ENCODE measurements around the gene TTBK1. TPM values are rescaled to one million over a fixed set of nuclear protein-coding genes. Genes with fewer than 3 reads are reported as not detected.
A peak's percentile ranks its signal among the peaks of the same experiment; 100 is the strongest.

The TTBK1 gene
- polyA plus RNA-seq, 1 donor from 2014 or later, result 4.2 TPM

DNA sequence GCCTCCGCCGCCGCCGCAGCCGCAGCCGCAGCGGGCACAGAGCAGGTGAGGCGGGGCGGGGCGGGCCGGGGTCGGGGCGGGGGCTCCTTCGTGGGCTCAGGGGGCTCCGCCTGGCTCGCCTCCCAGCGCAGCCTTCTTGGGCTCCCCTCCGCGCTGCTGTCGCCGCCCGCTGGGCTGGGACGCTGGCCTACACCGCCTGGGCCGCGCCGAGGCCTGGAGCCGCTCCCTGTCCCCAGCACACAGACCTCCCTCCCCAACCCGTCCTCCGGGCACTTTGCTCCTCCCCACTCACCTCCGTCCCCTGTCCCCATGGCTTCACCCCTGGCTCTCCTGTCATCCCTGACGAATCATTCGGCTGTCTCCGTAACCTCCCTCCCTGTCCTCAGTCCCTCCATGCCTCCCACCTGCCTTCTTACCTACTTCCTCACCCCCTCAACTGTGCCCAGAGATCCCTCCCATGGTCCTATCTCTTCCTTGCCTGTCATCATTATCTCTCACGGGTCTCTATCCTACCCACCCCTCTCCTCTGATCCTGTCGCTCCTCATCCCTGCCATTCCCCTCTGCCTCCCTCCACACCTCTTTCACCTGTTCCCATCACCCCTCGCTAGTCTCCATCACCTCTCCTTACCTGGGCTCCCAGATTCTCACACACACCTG lies 512 bp downstream of the TTBK1 start:
- Histone ChIP-seq H3K9ac (ENCODE audit: low read length) (peak overlapping the region; percentile 93), H3K9me2 (ENCODE audit: insufficient read depth, low read length) (no peaks in the 10 kb centered on the region), H3F3A (ENCODE audit: insufficient read depth, low read length, poor library complexity, severe bottlenecking) (no peaks in the 10 kb centered on the region), H4K20me1 (ENCODE audit: insufficient read depth) (no peaks in the 10 kb centered on the region), H2AFZ (ENCODE audit: low read depth, low read length) (no peak overlapping the region), H3K36me3 (ENCODE audit: insufficient read depth, low read length) (no peaks in the 10 kb centered on the region), H3K9me3 (ENCODE audit: low read length) (no peaks in the 10 kb centered on the region), H3K27me3 (ENCODE audit: insufficient read depth, low read depth, low read length) (no peaks in the 10 kb centered on the region), H3K79me2 (replicated peaks; ENCODE audit: insufficient read depth, low read length) (peaks cover 20% of the 10 kb centered on the region), H3K4me2 (ENCODE audit: low read length) (peak overlapping the region; percentile 89), H3K4me3 (ENCODE audit: low read length) (peak overlapping the region; percentile 75), H3K27ac (ENCODE audit: low read length) (peak overlapping the region; percentile 59)
- no peak for TF ChIP-seq SMC3 (conservative IDR thresholded peaks at IDR 0.05; ENCODE audit: poor library complexity)
- TF ChIP-seq, protein P1, sequence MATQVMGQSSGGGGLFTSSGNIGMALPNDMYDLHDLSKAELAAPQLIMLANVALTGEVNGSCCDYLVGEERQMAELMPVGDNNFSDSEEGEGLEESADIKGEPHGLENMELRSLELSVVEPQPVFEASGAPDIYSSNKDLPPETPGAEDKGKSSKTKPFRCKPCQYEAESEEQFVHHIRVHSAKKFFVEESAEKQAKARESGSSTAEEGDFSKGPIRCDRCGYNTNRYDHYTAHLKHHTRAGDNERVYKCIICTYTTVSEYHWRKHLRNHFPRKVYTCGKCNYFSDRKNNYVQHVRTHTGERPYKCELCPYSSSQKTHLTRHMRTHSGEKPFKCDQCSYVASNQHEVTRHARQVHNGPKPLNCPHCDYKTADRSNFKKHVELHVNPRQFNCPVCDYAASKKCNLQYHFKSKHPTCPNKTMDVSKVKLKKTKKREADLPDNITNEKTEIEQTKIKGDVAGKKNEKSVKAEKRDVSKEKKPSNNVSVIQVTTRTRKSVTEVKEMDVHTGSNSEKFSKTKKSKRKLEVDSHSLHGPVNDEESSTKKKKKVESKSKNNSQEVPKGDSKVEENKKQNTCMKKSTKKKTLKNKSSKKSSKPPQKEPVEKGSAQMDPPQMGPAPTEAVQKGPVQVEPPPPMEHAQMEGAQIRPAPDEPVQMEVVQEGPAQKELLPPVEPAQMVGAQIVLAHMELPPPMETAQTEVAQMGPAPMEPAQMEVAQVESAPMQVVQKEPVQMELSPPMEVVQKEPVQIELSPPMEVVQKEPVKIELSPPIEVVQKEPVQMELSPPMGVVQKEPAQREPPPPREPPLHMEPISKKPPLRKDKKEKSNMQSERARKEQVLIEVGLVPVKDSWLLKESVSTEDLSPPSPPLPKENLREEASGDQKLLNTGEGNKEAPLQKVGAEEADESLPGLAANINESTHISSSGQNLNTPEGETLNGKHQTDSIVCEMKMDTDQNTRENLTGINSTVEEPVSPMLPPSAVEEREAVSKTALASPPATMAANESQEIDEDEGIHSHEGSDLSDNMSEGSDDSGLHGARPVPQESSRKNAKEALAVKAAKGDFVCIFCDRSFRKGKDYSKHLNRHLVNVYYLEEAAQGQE (IDR thresholded peaks at IDR 0.05; ENCODE audit: borderline replicate concordance), result no peak
- TF ChIP-seq EZH2 (IDR thresholded peaks at IDR 0.05; ENCODE audit: borderline replicate concordance, insufficient read depth, low read length, poor library complexity, severe bottlenecking), result no peak
- TF ChIP-seq EP300 (conservative IDR thresholded peaks at IDR 0.05; ENCODE audit: poor library complexity, severe bottlenecking), result no peak
- TF ChIP-seq TAF1 (IDR thresholded peaks at IDR 0.05; ENCODE audit: low read depth), result no peak
- no peak for TF ChIP-seq RAD21 (conservative IDR thresholded peaks at IDR 0.05)
- TF ChIP-seq CTCF (IDR thresholded peaks at IDR 0.05; ENCODE audit: poor library complexity, severe bottlenecking), result no peak
- TF ChIP-seq MXI1 (conservative IDR thresholded peaks at IDR 0.05; ENCODE audit: poor library complexity, severe bottlenecking), result no peak
- no peak for TF ChIP-seq POLR2AphosphoS5 (IDR thresholded peaks at IDR 0.05)

- peak overlapping the region; percentile 6 for H2AFZ ChIP-seq (ENCODE audit: low read depth, low read length)
- no peaks in the 10 kb centered on the region for H3K9me3 ChIP-seq (ENCODE audit: low read length)
- peak overlapping the region; percentile 96 for H3K4me2 ChIP-seq (ENCODE audit: low read length)
- no peaks in the 10 kb centered on the region for H3F3A ChIP-seq (ENCODE audit: insufficient read depth, low read length, poor library complexity, severe bottlenecking)
- H3K9ac ChIP-seq (ENCODE audit: low read length), result peak overlapping the region; percentile 67
- H3K36me3 ChIP-seq (ENCODE audit: insufficient read depth, low read length), result no peaks in the 10 kb centered on the region
- H4K20me1 ChIP-seq (ENCODE audit: insufficient read depth), result no peaks in the 10 kb centered on the region
- H3K27me3 ChIP-seq (ENCODE audit: insufficient read depth, low read depth, low read length), result no peaks in the 10 kb centered on the region
- H3K4me3 ChIP-seq (ENCODE audit: low read length), result peak overlapping the region; percentile 82
- TF ChIP-seq TAF1 (IDR thresholded peaks at IDR 0.05; ENCODE audit: low read depth) (no peak), CTCF (IDR thresholded peaks at IDR 0.05; ENCODE audit: poor library complexity, severe bottlenecking) (no peak), POLR2AphosphoS5 (IDR thresholded peaks at IDR 0.05) (no peak), RAD21 (conservative IDR thresholded peaks at IDR 0.05) (no peak), EP300 (conservative IDR thresholded peaks at IDR 0.05; ENCODE audit: poor library complexity, severe bottlenecking) (no peak), SMC3 (conservative IDR thresholded peaks at IDR 0.05; ENCODE audit: poor library complexity) (no peak), MXI1 (conservative IDR thresholded peaks at IDR 0.05; ENCODE audit: poor library complexity, severe bottlenecking) (no peak), EZH2 (IDR thresholded peaks at IDR 0.05; ENCODE audit: borderline replicate concordance, insufficient read depth, low read length, poor library complexity, severe bottlenecking) (no peak)
- TF ChIP-seq, protein P1 (IDR thresholded peaks at IDR 0.05; ENCODE audit: borderline replicate concordance), result no peak
- no peaks in the 10 kb centered on the region for H3K9me2 ChIP-seq (ENCODE audit: insufficient read depth, low read length)
- peak overlapping the region; percentile 59 for H3K27ac ChIP-seq (ENCODE audit: low read length)
- peaks cover 23% of the 10 kb centered on the region for H3K79me2 ChIP-seq (replicated peaks; ENCODE audit: insufficient read depth, low read length)
These were observed 3.2 kb downstream of the TTBK1 start for GRCh38 chr6:43246301-43247113.

Measured in neural cell (in vitro differentiated cells).